Glomerular visceral epithelial cell (primary cell): ENCODE measurements around the gene APOD.

Source experiments
- DNase-seq: peaks from one replicate; pipeline ENCODE4 v3.0.0-alpha.2; 2016; ENCODE audit errors: extremely low spot score

APOD gene

GRCh38 chr3:195554458-195554857 is 29.3 kb downstream of the APOD start:
- no peak for DNase-seq

GRCh38 chr3:195553268-195553667 is 30.5 kb downstream of the APOD start:
- no peak for DNase-seq

GRCh38 chr3:195551381-195551978 is 32.3 kb downstream of the APOD start:
- no peak for DNase-seq

- peak; percentile 49 for DNase-seq
Measured at GRCh38 chr3:195550723-195551122, 33.0 kb downstream of the APOD start.

- DNase-seq, result no peak
Measured at GRCh38 chr3:195549931-195550519, 33.7 kb downstream of the APOD start.

- no peak for DNase-seq
Measured at GRCh38 chr3:195548987-195549386, 34.8 kb downstream of the APOD start.

GRCh38 chr3:195548501-195548900 is 35.2 kb downstream of the APOD start:
- no peak for DNase-seq

GRCh38 chr3:195548006-195548405 is 35.7 kb downstream of the APOD start:
- no peak for DNase-seq

GRCh38 chr3:195546130-195546560 is 37.6 kb downstream of the APOD start:
- peak; percentile 84 for DNase-seq

- no peak for DNase-seq
Measured at GRCh38 chr3:195544634-195545033, 39.1 kb downstream of the APOD start.

- DNase-seq, result no peak
Measured at GRCh38 chr3:195544230-195544536, 39.6 kb downstream of the APOD start.

- DNase-seq, result no peak
Measured at GRCh38 chr3:195543500-195544229, 40.1 kb downstream of the APOD start.

GRCh38 chr3:195542698-195543499 is 40.8 kb downstream of the APOD start, which contains the start of gene PPP1R2:
PPP1R2 (minus strand) TSS chr3:195543325; CDS start chr3:195543025, 300 bp downstream.
- peak; percentile 93 for DNase-seq

GRCh38 chr3:195542316-195542697 is 41.4 kb downstream of the APOD start:
- DNase-seq, result no peak

- DNase-seq, result no peak
Measured at GRCh38 chr3:195540511-195540910, 43.2 kb downstream of the APOD start.

- DNase-seq, result no peak
Measured at GRCh38 chr3:195540027-195540426, 43.7 kb downstream of the APOD start.

GRCh38 chr3:195539479-195539878 is 44.3 kb downstream of the APOD start:
- DNase-seq, result no peak

GRCh38 chr3:195537995-195538394 is 45.7 kb downstream of the APOD start:
- DNase-seq, result no peak

- no peak for DNase-seq
Measured at GRCh38 chr3:195535293-195535692, 48.4 kb downstream of the APOD start.

GRCh38 chr3:195532834-195533233 is 50.9 kb downstream of the APOD start:
- no peak for DNase-seq

- DNase-seq, result no peak
Measured at GRCh38 chr3:195532345-195532744, 51.4 kb downstream of the APOD start.

GRCh38 chr3:195531683-195532082 is 52.1 kb downstream of the APOD start:
- no peak for DNase-seq
